Measurements from ENCODE around the gene SMYD3. TPM values are rescaled to one million over a fixed set of nuclear protein-coding genes. Genes with fewer than 3 reads are reported as not detected.

The SMYD3 gene
- total RNA-seq, 1 experiment from 2014 or later: 35.1 TPM

GRCh38 chr1:246530482-246530881 is 23.4 kb upstream of the SMYD3 start:
- Mint-ChIP-seq H3K9me3 (ENCODE audit: low read depth, unreplicated experiment) (no peaks in the 10 kb centered on the region), H3K4me1 (ENCODE audit: low read depth, unreplicated experiment) (peaks cover 27% of the 10 kb centered on the region), H3K27ac (ENCODE audit: unreplicated experiment) (no peak overlapping the region), H3K36me3 (ENCODE audit: insufficient read depth, unreplicated experiment) (no peaks in the 10 kb centered on the region), H3K27me3 (ENCODE audit: unreplicated experiment) (peaks cover 8% of the 10 kb centered on the region), H3K4me3 (ENCODE audit: low read depth, unreplicated experiment) (no peak overlapping the region)
- intact Hi-C loops (cut with micrococcal nuclease; ENCODE audit: unreplicated experiment): no loop called here
- DNase-seq: no peak
- no peak for TF ChIP-seq CTCF (IDR thresholded peaks at IDR 0.05; ENCODE audit: unreplicated experiment)
- CTCF ChIA-PET: no interaction called here
- no TSS peak for BruUV-seq (replicated peaks)

GRCh38 chr1:246528933-246529731 is 22.1 kb upstream of the SMYD3 start:
- no peak for TF ChIP-seq CTCF (IDR thresholded peaks at IDR 0.05; ENCODE audit: unreplicated experiment)
- Mint-ChIP-seq H3K27ac (ENCODE audit: unreplicated experiment) (no peak overlapping the region), H3K9me3 (ENCODE audit: low read depth, unreplicated experiment) (no peaks in the 10 kb centered on the region), H3K36me3 (ENCODE audit: insufficient read depth, unreplicated experiment) (no peaks in the 10 kb centered on the region), H3K4me1 (ENCODE audit: low read depth, unreplicated experiment) (peaks cover 27% of the 10 kb centered on the region), H3K4me3 (ENCODE audit: low read depth, unreplicated experiment) (no peak overlapping the region), H3K27me3 (ENCODE audit: unreplicated experiment) (peaks cover 2% of the 10 kb centered on the region)
- intact Hi-C loops (cut with micrococcal nuclease; ENCODE audit: unreplicated experiment): no loop called here
- no TSS peak for BruUV-seq (replicated peaks)
- DNase-seq: no peak
- CTCF ChIA-PET: no interaction called here

- no peaks in the 10 kb centered on the region for H3K36me3 Mint-ChIP-seq (ENCODE audit: insufficient read depth, unreplicated experiment)
- H3K9me3 Mint-ChIP-seq (ENCODE audit: low read depth, unreplicated experiment): no peaks in the 10 kb centered on the region
- H3K4me1 Mint-ChIP-seq (ENCODE audit: low read depth, unreplicated experiment): peaks cover 27% of the 10 kb centered on the region
- peak overlapping the region; percentile 82 for H3K27ac Mint-ChIP-seq (ENCODE audit: unreplicated experiment)
- DNase-seq: no peak
- no TSS peak for BruUV-seq (replicated peaks)
- CTCF ChIA-PET: interaction anchor here (0.6 to 0.7 kb wide), 2 partner anchors 30 to 71 kb away, joined by 3 read pairs; no protein-coding TSS in a partner anchor
- no peak for TF ChIP-seq CTCF (IDR thresholded peaks at IDR 0.05; ENCODE audit: unreplicated experiment)
- intact Hi-C loops (cut with micrococcal nuclease; ENCODE audit: unreplicated experiment): no loop called here
- H3K27me3 Mint-ChIP-seq (ENCODE audit: unreplicated experiment): no peaks in the 10 kb centered on the region
- no peak overlapping the region for H3K4me3 Mint-ChIP-seq (ENCODE audit: low read depth, unreplicated experiment)
Measured at GRCh38 chr1:246527402-246528088, 20.5 kb upstream of the SMYD3 start.

- TF ChIP-seq CTCF (IDR thresholded peaks at IDR 0.05; ENCODE audit: unreplicated experiment): no peak
- intact Hi-C loops (cut with micrococcal nuclease; ENCODE audit: unreplicated experiment): no loop called here
- H3K4me1 Mint-ChIP-seq (ENCODE audit: low read depth, unreplicated experiment): peaks cover 27% of the 10 kb centered on the region
- H3K27me3 Mint-ChIP-seq (ENCODE audit: unreplicated experiment): no peaks in the 10 kb centered on the region
- CTCF ChIA-PET: interaction anchor here (0.6 kb wide), 1 partner anchor 30 kb away, joined by 3 read pairs; no protein-coding TSS in a partner anchor
- no peak overlapping the region for H3K4me3 Mint-ChIP-seq (ENCODE audit: low read depth, unreplicated experiment)
- no peaks in the 10 kb centered on the region for H3K9me3 Mint-ChIP-seq (ENCODE audit: low read depth, unreplicated experiment)
- H3K36me3 Mint-ChIP-seq (ENCODE audit: insufficient read depth, unreplicated experiment): no peaks in the 10 kb centered on the region
- peak overlapping the region; percentile 82 for H3K27ac Mint-ChIP-seq (ENCODE audit: unreplicated experiment)
- no TSS peak for BruUV-seq (replicated peaks)
- DNase-seq: no peak
Measured at GRCh38 chr1:246526915-246527314, 19.8 kb upstream of the SMYD3 start.
